NCI-H69 (cell line): ENCODE results near the gene VASP.
A peak's percentile ranks its signal among the peaks of the same experiment; 100 is the strongest.
"Not testable (repeated sequence)": the region's sequence is repeated elsewhere in the genome, so short reads cannot be mapped to it uniquely, and the experiment has no call there.

Experiments
- DNase-seq: peaks from one replicate; lab custom pipeline; 2025; lab: John Stamatoyannopoulos, UW

The VASP gene

DNA sequence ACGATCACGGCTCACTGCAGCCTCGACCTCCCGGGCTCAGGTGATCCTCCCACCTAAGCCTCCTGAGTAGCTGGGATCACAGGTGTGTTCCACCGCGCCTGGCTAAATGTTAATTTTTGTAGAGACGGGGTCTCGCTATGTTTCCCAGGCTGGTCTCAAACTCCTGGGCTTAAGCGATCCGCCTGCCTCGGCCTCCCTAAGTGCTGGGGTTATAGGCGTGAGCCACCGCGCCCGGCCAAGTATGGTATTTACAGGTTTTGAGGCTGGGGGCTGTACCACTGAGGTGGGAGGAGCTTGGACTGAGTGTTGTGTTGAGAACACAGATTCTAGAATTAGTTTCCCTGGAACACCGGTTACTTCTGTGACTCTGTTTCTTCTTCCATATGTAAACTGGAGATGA, 9.5 kb upstream of the VASP start:
- peak; percentile 36 for DNase-seq

DNA sequence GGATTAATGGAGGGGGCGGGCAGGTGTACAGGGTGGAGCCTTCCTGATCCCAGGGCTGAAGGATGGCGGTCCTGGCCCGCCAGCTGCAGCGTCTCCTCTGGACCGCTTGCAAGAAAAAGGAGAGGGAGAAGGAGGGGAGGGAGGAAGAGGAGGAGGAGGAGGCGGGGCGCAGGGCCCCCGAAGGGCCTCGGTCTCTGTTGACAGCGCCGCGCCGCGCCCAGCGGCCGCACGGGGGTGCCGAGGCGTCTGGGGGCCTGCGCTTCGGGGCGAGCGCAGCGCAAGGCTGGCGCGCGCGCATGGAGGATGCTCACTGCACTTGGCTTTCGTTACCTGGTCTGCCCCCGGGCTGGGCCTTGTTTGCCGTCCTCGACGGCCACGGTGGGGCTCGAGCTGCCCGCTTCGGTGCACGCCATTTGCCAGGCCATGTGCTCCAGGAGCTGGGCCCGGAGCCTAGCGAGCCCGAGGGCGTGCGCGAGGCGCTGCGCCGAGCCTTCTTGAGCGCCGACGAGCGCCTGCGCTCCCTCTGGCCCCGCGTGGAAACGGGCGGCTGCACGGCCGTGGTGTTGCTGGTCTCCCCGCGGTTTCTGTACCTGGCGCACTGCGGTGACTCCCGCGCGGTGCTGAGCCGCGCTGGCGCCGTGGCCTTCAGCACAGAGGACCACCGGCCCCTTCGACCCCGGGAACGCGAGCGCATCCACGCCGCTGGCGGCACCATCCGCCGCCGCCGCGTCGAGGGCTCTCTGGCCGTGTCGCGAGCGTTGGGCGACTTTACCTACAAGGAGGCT, 8.7 kb upstream of the VASP start, which contains the start of gene PPM1N:
Gene PPM1N, plus strand, starts transcription at position 33 of the 785 bp plus-strand sequence. Its CDS starts 30 bp downstream, at position 63.
- DNase-seq: peak; percentile 80

DNA sequence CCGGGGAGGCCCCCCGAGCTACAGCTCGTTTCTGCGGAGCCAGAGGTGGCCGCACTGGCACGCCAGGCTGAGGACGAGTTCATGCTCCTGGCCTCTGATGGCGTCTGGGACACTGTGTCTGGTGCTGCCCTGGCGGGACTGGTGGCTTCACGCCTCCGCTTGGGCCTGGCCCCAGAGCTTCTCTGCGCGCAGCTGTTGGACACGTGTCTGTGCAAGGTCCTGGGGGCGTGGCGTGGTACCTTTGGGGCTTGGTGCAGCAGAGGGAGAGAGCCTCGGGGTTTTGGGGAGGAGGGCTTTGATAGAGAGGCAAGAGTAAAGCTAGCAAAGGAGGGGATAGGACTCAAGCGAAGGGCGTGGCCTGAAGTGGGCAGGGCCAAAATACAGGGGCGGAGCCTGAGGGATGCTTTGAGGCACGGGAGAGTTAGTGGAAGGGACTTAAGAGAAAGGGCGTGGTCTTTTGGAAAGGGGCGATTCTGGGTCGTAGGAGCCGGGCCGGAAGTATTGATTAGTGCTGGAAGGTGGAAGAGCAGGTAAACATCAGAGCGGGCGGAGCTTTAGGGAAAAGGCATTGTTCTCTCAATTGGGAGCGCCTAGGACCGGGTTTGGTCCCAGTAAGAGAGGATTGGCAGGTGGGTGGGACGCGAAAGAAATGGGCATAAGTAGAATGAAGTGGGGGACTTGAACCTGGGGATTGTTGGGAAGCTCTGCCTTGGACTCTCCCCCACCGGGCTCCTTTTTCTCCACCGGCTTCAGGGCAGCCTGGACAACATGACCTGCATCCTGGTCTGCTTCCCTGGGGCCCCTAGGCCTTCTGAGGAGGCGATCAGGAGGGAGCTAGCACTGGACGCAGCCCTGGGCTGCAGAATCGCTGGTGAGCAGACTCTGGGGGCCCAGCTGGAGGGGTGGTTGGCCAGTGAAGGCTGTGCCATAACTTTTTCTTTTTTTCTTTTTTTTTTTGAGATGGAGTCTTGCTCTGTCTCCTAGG, 7.8 kb upstream of the VASP start:
- DNase-seq: peak; percentile 87

DNA sequence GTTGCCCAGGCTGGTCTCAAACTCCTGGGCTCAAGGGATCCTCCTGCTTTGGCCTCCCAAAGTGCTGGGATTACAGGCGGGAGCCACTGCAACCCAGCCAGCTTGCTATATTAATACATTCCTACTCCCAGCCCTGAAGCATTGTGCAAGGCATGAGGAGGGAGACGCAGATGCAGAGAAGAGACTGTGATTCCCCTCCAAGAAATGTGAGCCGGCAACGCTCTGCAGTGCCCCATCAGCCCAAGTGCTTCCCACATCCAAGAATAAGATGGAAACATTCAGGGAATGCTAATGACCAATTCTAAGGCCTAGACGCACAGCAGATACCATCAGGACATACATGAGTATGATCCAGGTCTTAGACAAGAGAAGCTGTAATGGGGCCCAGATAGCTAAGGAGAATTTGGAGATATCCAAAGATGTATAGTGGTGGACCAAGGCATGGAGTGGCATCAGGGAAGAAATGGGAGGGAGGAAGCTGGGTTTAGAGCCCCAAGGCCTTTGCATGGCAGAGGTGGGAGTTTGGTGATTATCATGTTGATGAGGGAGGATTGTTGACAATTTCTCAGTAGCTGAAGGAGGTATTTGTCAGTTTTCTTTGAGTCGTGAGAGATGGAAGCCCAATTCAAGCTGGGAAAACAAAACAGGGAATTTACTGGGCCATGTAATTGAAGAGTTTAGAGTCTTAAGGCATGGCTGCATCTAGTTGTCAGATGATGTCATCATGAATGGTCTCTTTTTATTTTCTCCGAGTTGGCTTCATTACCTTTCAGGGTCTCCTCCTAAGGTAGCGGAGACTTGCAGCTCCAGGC, 6.2 kb upstream of the VASP start:
- DNase-seq: no peak

DNA sequence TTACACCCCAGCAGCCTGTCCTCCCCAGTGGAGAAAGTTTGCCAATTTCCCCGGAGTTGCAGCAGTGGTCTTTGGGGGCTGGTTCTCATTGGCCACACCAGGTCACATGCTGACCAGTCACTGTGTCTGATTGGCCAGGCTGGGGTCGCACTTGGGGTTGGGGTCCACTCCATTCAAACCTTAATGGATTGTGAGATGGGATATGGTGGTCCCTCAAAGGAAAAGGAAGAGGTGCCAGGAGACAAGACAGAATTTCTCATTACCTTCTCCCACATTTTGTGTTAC, 5.6 kb upstream of the VASP start:
- no peak for DNase-seq

DNA sequence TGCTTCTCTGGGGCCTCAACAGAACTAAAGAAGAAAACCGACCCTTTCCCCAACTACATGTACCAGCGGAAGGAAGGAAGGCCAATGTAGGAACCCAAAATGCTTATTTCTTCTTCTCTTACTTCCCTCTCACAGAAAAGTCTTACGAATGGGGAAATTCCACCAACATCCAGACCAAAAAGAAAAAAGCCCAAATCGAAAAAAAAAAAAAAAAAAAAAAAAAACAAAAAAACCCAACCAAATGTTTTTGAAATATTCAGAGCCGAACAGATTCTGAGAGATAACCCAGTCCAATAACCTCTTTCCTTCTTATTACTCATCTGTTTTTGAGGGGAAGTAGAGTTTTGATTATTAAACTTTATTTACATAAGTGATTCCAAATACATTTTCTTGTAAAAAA, 5.2 kb upstream of the VASP start:
- no peak for DNase-seq

DNA sequence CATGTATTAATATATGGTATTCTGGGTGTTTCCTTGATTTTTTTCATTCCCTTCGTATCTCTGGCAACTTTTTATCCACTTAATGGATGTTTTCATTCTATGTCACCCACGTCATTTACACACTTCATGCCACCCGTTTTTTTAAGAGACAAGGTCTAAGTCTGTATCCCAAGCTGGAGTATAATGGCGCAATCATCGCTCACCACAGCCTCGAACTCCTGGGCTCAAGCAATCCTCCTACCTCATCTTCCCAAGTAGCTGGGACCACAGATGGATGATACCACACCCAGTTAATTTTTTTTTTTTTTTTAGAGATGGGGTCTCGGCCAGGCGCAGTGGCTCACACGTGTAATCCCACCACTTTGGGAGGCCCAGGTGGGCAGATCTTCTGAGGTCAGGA, 3.4 kb upstream of the VASP start:
- no peak for DNase-seq

DNA sequence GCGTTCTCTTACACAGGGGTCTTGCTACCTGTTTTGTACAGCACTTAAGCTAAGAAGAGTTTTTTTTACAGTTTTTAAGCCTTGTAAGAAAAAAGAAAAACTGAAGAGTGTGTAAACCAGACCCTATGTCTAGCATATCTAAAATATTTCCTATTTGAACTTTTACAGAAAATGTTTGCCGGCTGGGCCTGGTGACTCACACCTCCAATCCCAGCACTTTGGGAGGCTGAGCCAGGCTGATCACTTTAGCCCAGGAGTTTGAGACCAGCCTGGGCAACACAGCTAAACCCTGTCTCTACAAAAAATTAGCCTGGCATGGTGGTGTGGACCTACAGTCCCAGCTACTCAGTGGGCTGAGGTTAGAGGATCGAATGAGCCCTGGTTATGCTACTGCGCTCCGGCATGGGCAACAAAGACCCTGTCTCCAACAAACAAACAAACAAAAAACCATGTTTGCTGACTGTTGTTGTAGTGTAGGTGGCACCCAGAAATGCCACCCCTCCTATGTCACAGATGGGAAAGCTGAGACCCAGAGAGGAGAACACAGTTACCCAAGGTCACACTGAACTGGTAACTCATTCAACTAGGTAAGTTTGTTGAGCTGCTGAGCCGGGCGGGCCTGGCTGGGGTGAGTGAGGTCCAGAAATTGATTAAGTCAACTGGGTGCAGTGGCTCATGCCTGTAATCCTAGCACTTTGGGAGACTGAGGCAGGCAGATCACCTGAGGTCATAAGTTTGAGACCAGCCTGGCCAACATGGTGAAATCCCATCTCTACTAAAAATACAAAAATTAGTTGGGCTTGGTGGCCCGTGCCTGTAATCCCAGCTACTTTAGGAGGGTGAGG, 1.9 kb upstream of the VASP start:
- DNase-seq: no peak

DNA sequence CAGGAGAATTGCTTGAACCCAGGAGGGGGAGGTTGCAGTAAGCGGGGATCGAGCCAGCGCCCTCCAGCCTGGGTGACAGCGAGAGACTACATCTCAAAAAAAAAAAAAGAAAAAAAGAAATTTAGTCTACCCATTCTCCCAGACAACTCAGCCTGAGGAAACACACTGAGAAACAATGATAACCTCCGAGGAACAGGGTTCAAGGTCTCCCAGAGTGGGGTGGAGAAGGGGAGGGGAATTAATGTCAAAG, 1.4 kb upstream of the VASP start:
- no peak for DNase-seq

DNA sequence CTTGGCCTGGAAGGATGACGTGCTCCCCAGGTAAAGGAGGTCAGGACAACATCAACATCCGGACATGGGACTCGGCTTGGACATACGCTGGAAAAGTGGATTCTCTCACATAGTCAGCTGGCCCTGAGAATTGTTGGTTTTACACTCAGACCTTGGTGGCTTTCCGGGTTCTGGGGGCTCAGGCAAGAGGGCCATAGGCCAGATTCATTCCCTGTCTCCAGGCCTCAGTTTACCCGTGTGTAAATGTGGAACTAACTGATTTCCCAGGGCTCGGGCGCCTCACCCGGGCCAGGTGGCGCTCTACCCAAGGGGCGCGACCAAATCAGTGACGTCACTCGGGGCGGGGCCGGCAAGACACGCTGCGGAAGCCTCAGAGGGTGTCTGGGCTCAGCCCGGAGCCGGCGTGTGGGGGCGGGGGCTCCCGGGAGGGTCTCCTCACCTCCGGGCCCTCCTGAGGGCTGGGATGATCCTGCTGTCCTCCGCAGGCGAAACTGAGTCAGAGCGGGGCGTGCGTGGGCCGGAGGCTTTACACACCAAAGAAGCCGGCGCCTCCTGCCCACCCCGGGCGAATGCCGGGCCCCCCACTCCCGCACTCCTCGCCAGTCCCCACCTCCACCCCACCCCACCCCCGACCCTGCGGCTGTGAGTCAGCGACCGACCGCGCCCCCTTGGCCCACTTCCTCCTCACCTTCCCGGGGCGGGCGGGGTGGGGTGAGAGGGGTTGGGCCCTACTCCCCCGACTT, 862 bp upstream of the VASP start:
- DNase-seq: peak; percentile 96

DNA sequence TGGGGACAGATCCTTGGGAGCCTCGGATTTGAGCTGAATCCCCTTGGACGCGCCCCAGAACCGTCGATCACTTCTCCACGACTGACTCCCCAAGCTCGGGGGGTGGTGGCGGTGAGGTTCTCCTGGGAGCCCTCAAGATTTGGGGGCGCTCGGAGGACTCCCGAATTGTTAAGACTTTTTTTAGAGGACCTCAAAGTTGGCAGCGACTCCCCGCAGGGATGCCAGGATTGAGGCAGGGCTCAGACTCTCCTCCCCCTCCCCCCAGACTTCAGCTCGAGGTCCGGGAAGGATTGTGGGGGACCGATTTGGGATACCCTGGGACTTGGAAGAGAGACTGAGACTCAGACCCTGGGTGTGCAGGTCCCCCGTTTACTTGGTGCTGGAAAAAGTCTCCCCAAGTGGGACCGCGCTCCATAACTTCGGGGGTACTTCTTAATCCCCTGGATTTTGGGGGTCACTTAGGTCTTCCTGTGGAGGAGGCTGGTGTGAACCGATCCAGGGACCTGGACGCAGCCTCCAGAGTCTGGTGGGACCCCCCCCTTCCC, 665 bp downstream of the VASP start:
- DNase-seq: peak; percentile 61

DNA sequence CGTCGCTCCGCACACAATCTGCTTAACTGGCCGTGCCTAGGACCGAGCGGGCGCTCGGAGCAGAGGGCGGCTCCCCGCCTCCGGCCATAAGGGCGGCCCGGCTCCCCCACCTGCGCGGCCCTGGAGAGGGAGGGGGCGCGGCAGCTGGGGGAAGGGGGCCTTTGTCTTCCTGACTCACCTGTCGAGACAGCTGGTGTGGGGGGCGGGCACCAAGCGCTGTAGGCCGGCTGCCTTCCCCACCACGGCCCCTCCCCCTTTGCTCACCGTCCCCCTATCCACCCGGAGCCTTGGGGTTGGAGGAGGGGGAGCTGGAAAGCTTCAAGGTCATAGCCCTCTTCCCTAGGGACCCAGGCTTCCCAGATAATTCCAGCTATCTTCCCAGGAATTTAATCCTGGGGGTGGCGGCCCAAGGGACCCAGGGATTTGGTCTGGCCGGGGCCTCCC, 1.2 kb downstream of the VASP start:
- peak; percentile 92 for DNase-seq

DNA sequence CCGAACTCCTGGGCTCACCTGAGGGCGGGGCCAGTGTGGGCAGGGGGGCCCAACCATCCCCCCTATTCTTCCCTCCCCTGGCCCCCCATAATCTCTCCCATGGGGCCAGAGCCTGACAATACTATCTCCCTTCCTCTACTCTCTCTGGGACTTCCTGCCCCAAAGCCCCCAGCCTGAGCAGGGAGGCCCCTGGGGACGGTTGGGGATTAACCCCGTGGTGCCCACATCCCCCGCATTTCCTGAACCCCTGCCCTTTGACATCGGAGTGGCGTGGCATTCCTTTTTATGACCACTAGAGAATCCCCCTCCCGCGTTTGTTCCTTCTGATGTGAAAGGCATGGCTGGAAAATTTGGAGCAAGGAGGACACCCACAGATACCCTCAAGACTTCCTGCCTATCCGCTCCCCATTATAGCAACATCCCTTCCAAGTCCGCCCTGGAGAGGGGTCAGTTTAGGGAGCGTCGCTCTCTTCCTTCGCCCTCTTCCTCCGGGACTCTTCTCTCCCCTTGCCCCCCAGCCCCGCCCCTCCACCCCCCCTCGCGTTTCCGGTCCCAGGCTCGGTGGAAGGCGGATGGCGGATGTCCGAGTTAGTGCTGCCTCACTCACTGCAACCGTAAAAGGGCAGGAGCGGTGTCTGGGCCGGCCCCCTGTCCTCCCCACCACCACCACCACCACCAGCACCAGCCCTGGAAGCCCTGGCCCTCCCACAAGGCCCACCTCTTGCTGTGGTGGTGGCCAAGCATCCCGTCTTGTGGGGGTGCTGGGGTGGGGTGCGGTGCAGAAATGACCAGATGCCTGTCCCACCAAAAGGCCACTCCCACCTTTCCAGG, 1.8 kb downstream of the VASP start:
- peak; percentile 71 for DNase-seq

DNA sequence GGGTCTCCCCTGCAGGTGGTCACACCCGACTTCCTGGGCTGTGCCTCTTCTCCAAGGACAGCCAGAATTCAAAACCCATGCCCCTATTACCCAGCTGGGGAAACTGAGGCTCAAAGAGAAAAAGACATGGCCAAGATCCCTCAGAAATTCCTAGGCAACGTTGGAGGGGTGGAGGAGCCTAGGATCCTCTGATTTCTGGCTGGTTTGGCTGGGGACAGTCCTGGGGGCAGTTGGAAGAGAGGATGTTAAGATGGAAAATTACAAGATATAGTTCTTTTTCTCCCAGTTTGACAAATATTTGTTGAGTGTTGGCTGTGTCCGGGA, 2.4 kb downstream of the VASP start:
- DNase-seq: no peak

DNA sequence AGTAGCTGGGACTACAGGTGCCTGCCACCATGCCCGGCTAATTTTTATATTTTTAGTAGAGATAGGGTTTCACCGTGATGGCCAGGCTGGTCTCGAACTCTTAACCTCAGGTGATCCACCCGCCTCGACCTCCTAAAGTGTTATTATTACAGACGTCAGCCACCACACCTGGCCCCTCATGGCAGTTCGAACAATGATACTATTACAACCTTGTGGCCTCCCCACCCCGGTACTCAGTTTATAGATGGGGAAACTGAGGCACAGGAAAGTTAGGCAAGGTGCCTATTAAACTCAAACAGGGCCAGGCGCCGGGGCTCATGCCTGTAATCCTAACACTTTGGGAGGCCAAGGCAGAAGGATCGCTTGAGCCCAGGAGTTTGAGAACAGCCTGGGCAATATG, 3.1 kb downstream of the VASP start:
- DNase-seq: not testable (repeated sequence)

DNA sequence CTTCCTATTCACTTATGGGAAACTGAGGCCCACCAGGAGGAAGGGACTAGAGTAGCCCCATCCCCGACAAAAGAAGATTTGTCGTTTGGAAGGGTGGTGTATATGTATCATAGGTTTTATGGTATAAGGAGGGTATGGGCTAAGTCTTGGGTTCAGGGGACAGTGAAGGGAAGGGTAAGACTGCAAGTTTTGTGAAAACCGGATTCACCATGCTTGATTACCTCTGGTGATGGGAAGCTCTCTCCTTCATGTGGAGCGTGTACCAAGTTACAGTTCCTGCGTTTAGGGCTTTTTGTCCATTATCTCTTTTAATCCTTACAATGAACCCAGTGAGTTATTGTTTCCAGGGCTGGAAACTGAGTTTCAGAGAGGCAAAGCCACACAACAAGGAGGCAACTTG, 3.8 kb downstream of the VASP start:
- no peak for DNase-seq

DNA sequence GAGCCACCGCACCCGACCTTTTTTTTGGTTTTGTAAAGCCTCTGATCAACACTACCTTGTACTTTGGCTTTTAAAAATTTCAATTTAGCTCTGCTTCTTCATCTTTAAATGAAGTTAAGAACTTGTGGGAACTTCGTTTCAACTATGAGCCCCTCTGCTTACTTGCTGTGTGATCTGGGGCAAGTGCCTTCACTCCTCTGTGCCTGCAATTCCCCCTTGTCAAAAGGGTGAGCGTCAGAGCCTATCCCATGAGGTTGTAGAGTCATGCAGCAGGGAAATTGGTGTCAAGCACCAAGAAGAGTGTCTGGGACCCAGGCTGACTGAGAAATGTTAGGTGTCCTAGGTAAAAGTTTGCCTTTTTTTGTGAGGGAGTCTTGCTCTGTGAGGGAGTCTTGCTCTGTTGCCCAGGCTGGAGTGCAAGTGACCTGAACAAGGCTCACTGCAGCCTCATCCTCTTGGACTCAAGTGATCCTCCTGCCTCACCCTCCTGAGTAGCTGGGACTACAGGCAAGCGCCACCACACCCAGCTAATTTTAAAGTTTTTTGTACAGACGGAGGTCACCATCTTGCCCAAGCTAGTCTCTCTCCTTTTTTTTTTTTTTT, 5.7 kb downstream of the VASP start:
- no peak for DNase-seq

DNA sequence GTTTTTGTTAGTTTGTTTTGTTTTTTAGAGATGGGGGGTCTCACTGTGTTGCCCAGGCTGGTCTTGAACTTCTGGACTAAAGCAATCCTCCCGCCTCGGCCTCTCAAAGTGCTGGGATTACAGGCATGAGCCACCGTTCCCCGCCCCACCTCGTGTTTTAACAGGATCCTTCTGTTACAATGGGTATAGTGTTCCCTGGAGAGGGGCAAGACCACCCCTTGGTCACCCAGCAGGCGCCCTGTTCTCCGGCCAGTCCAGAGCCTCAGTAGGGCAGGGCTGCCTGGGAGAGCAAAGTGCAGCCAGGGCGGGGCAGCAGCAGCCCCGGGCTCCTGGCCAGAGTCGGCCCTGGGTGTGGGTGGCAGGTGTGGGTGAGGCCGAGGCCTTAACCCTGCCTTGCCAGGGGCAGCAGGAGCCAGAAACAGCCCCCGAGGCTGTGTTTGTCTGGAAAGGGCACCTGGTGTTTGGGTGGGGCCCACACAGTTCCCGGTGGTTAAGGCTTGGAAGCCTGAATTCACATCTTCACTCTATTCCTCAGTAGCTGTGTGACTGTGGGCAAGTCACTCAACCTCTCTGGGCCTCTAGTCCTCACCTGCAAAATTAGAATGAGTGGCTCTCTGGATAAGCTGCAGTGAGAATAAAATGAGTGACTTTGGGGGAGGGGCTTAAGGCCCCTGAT, 7.2 kb downstream of the VASP start:
- peak; percentile 57 for DNase-seq

DNA sequence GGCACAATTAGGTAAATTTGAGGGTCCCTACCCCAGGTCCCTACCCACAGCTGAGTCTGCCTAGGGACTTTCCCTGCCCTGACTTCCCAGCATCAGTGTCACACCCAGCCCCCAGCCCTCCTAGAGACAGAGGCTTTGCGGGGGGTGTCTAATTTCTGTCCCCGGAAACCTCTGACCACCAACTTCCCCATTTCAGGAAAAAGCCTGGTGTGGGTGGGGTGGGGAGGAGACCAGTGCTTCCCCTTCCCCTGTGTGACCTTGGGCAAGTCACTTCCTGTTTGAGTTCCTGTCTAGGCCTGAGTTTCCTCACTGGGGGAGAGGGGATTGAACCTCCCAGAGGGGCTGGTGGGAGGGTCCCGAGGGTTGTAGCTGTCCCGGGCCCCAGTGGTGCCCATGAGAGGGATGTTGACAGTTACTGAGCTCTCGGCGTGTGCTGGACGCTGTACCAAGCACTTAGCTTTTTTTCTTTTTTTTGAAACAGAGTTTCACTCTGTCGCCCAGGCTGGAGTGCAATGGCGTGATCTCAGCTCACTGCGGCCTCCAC, 7.9 kb downstream of the VASP start:
- no peak for DNase-seq
